ENCODE measurements around the gene LRRC4B. TPM values are rescaled to one million over a fixed set of nuclear protein-coding genes. Genes with fewer than 3 reads are reported as not detected.
"Not testable (repeated sequence)": the region's sequence is repeated elsewhere in the genome, so short reads cannot be mapped to it uniquely, and the experiment has no call there.

The LRRC4B gene
- total and polyA plus RNA-seq, 3 donors from 2014 or later = 2.8 to 10.1 (median 5.7) TPM

DNA sequence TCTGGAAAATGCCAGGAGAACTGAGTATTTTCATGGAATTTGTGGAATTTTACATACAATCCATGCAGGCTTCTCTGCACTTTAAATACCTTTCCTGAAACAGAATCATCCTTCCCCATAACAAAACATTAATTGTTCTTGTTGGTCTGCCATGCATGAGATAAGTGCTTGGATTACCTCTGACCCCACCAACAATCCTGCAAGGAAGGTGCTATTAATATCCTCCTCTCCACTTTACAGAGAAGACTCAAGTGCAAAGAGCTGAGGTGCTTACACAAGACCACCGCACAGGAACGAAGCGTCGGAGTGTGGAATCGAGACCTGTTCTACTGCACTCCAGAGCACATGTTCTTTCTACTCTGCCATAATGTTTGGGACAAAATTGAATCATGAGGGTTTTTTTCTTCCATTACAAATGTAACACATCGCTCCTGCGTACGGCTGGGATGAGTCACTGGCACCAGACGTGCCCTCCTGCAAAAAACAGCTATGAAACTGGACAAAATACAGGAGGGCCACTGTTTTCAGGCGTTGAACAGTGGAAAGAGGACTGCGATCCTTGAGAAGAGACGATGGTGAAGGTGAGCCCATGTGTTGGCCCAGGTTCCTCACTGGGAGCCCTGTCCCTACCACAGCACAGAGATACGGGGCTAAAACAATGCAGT, 12.9 kb upstream of the LRRC4B start:
- DNase-seq = no peak
- H3K36me3 ChIP-seq (ENCODE audit: low read depth, missing control alignments) = no peaks in the 10 kb centered on the region
- TF ChIP-seq POLR2A (IDR thresholded peaks at IDR 0.05) = no peak
- TF ChIP-seq, protein P1, sequence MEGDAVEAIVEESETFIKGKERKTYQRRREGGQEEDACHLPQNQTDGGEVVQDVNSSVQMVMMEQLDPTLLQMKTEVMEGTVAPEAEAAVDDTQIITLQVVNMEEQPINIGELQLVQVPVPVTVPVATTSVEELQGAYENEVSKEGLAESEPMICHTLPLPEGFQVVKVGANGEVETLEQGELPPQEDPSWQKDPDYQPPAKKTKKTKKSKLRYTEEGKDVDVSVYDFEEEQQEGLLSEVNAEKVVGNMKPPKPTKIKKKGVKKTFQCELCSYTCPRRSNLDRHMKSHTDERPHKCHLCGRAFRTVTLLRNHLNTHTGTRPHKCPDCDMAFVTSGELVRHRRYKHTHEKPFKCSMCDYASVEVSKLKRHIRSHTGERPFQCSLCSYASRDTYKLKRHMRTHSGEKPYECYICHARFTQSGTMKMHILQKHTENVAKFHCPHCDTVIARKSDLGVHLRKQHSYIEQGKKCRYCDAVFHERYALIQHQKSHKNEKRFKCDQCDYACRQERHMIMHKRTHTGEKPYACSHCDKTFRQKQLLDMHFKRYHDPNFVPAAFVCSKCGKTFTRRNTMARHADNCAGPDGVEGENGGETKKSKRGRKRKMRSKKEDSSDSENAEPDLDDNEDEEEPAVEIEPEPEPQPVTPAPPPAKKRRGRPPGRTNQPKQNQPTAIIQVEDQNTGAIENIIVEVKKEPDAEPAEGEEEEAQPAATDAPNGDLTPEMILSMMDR (IDR thresholded peaks at IDR 0.05) = no peak

DNA sequence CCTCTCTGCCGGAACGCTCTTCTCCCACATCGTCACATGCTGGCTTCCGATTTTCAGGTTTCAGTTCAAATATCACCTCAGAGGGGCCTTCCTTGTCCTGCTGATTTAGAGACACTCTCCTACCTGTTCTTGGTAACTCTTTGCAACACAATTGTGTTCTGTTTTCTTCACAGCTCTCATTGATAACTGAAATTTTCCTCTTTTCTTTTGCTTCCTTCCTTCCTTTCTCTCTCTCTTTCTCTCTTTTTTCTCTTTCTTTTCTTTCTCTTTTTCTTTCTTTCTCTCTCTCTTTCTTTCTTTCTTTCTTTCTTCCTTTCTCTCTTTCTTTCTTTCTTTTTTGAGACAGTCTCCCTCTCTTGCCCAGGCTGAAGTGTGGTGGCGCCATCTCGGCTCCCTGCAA, 12.0 kb upstream of the LRRC4B start:
- DNase-seq = no peak
- WGBS, 2 donors = 93% methylated on average over 6 of the region's 6 CpGs
- no peaks in the 10 kb centered on the region for H3K27me3 ChIP-seq
- no peaks in the 10 kb centered on the region for H3K9me3 ChIP-seq
- no peak overlapping the region for H3K27ac ChIP-seq
- H3K36me3 ChIP-seq (ENCODE audit: low read depth, missing control alignments) = no peaks in the 10 kb centered on the region
- intact Hi-C loops (cut with DNase I; ENCODE audit: low total_unique reads) = no loop called here
- no peak for TF ChIP-seq POLR2A (IDR thresholded peaks at IDR 0.05)
- TF ChIP-seq, protein P1 (IDR thresholded peaks at IDR 0.05) = no peak
- H3K4me3 ChIP-seq = no peak overlapping the region
- no peaks in the 10 kb centered on the region for H3K4me1 ChIP-seq

More for the DNA sequence above, 12.9 kb upstream of the LRRC4B start:
- Histone ChIP-seq H3K27ac (no peak overlapping the region), H3K9me3 (no peaks in the 10 kb centered on the region), H3K4me1 (no peaks in the 10 kb centered on the region), H3K27me3 (no peaks in the 10 kb centered on the region), H3K4me3 (no peak overlapping the region)
- intact Hi-C loops (cut with DNase I; ENCODE audit: low total_unique reads) = no loop called here
- 82 to 87% methylated on average over 13 of the region's 13 CpGs for WGBS, 2 donors

DNA sequence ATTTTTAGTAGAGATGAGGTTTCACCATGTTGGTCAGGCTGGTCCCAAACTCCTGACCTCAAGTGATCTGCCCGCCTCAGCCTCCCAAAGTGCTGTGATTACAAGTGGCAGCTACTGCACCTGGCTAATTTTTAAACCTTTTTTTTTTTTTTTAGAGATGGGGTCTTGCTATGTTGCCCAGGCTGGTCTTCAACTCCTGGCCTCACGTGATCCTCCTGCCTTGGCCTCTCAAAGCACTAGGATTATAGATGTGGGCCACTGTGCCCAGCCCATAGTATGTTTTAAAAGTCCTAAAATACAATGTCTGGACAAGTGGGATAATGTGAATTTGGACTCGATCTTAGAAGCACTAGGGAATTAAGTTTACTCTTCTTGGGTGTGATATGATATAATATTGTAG, 8.5 kb upstream of the LRRC4B start:
- DNase-seq; H3K36me3 ChIP-seq (ENCODE audit: low read depth, missing control alignments); intact Hi-C loops (cut with DNase I; ENCODE audit: low total_unique reads); H3K4me3 ChIP-seq; H3K9me3 ChIP-seq; H3K27ac ChIP-seq; H3K4me1 ChIP-seq; H3K27me3 ChIP-seq: not testable (repeated sequence)
- 89 to 94% methylated on average over 3 of the region's 3 CpGs for WGBS, 2 donors

DNA sequence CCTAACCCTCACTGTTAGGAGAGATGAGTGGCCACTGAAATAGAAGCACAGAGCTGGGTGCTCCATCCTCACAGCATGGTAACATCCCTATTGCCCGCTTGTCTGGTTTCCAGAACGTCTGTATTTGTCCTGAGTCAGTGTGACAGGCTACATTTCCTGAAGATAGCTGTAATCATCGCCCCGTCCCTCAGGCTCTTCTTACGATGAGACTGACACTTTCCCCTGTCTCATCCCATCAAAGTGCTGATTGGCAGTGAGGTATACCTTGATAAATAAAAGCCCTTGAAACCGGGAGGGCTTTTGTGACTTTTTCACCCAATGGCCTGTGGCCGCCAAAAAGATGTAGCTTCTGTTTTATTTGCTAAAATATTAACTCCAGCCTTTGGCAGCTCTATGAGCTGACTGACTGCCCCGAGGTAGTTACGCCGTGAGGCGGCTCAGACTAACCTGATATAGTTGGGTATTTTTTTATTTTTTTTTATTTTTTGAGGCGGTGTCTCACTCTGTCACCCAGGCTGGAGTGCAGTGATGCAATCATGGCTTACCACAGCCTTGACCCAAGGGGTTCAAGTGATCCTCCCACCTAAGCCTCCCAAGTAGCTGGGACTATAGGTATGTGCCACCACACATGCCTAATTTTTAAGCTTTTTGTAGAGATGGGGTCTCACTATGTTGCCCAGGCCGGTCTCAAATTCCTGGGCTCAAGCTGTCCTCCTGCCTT, 5.7 kb upstream of the LRRC4B start:
- intact Hi-C loops (cut with DNase I; ENCODE audit: low total_unique reads) = no loop called here
- Histone ChIP-seq H3K27me3 (no peaks in the 10 kb centered on the region), H3K36me3 (ENCODE audit: low read depth, missing control alignments) (no peaks in the 10 kb centered on the region), H3K4me1 (no peaks in the 10 kb centered on the region), H3K9me3 (no peaks in the 10 kb centered on the region), H3K27ac (no peak overlapping the region), H3K4me3 (no peak overlapping the region)
- no peak for DNase-seq
- TF ChIP-seq, protein P1 (IDR thresholded peaks at IDR 0.05) = no peak
- no peak for TF ChIP-seq POLR2A (IDR thresholded peaks at IDR 0.05)
- 80 to 83% methylated on average over 12 to 13 of the region's 13 CpGs for WGBS, 2 donors

DNA sequence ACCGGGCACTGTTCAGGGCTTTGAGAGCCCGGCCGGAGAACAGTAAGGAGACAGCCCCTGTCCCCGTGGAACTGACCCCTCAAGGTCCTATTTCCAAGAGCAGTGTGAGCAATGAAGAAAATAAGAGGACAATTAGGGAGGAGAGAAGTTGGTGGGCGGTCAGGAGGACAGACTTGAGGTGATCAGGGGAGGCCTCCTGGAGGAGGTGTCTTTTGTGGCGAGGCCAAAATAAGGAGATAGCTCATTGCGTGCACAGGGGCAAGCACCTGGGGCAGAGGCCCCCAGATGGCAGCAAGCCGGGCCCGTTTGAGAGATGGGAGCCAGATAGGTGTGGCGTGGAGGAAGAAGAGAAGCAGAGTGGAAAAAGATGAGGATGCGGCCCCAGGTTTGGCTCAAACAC, 2.8 kb upstream of the LRRC4B start:
- 81 to 83% methylated on average over 11 of the region's 11 CpGs for WGBS, 2 donors

More for the DNA sequence above, 2.8 kb upstream of the LRRC4B start:
- Histone ChIP-seq H3K36me3 (ENCODE audit: low read depth, missing control alignments) (no peaks in the 10 kb centered on the region), H3K4me1 (no peaks in the 10 kb centered on the region), H3K27me3 (no peaks in the 10 kb centered on the region), H3K27ac (no peak overlapping the region), H3K4me3 (no peak overlapping the region), H3K9me3 (no peaks in the 10 kb centered on the region)
- no peak for DNase-seq
- intact Hi-C loops (cut with DNase I; ENCODE audit: low total_unique reads) = no loop called here
- no peak for TF ChIP-seq POLR2A (IDR thresholded peaks at IDR 0.05)
- TF ChIP-seq, protein P1 (IDR thresholded peaks at IDR 0.05) = no peak
